SU-DHL-6 (cell line): Measurements from ENCODE around the gene NDUFS7.

Experiments
- H2AFZ ChIP-seq: fragments of 200-600 bp; sonication (generic); 2 replicates; pipeline ENCODE4 v1.6.1; 2014; ENCODE audit warnings: low read depth, mild to moderate bottlenecking, moderate library complexity, mixed read lengths, antibody characterized with exemption, low read length; ENCODE audit not compliant: severe bottlenecking
- H3F3A ChIP-seq: fragments of 200-600 bp; shearing (Covaris generic); 2 replicates; pipeline ENCODE4 v1.6.0; 2016; ENCODE audit warnings: antibody characterized with exemption, mild to moderate bottlenecking; ENCODE audit not compliant: insufficient read depth
- H3K27ac ChIP-seq: fragments of 200-600 bp; sonication (generic); 2 replicates; pipeline ENCODE4 v1.5.1; 2016; ENCODE audit warnings: low read depth, mild to moderate bottlenecking, low read length, moderate library complexity, mixed read lengths
- H3K27me3 ChIP-seq: fragments of 200-600 bp; sonication (generic), shearing (Covaris generic); 2 replicates; pipeline ENCODE4 v1.6.0; 2014; ENCODE audit warnings: mild to moderate bottlenecking, low read length
- H3K36me3 ChIP-seq: fragments of 200-600 bp; sonication (generic); 2 replicates; pipeline ENCODE4 v1.6.1; 2014; ENCODE audit warnings: mild to moderate bottlenecking, low read length, mixed read lengths
- H3K4me2 ChIP-seq: fragments of 300-600, 200-600 bp; shearing (Covaris generic), sonication (generic); 2 replicates; pipeline ENCODE4 v1.6.0; 2014; ENCODE audit warnings: low read length, low read depth, mild to moderate bottlenecking; ENCODE audit not compliant: poor library complexity, severe bottlenecking
- H3K4me3 ChIP-seq: fragments of 200-600 bp; sonication (generic); 2 replicates; pipeline ENCODE4 v1.5.1; 2014; ENCODE audit warnings: antibody characterized with exemption, low read length, mild to moderate bottlenecking, mixed read lengths; ENCODE audit not compliant: insufficient read depth, poor library complexity, severe bottlenecking
- H3K79me2 ChIP-seq: fragments of 200-600 bp; sonication (generic); 2 replicates; pipeline ENCODE4 v1.6.1; 2014; ENCODE audit warnings: mild to moderate bottlenecking, low read length, moderate library complexity; ENCODE audit not compliant: insufficient read depth
- H3K9ac ChIP-seq: fragments of 200-600 bp; sonication (generic); 2 replicates; pipeline ENCODE4 v1.7.0; 2014; ENCODE audit warnings: mild to moderate bottlenecking, low read length
- H3K9me2 ChIP-seq: fragments of 200-600 bp; sonication (generic); replicated peaks from 2 replicates; pipeline ENCODE4 v1.6.1; 2014; ENCODE audit warnings: low read length; ENCODE audit not compliant: insufficient read depth
- H3K9me3 ChIP-seq: fragments of 200-600 bp; sonication (generic); 2 replicates; pipeline ENCODE4 v1.6.1; 2014; ENCODE audit warnings: low read length, mixed read lengths; ENCODE audit not compliant: insufficient read depth
- H4K20me1 ChIP-seq: fragments of 200-600 bp; sonication (generic); 2 replicates; pipeline ENCODE4 v1.6.1; 2014; ENCODE audit warnings: low read depth, mild to moderate bottlenecking, antibody characterized with exemption, low read length, moderate library complexity, mixed read lengths
- EZH2phosphoT487 ChIP-seq: fragments of 200-600 bp; sonication (generic), shearing (Covaris generic); conservative IDR thresholded peaks from 2 replicates; pipeline ENCODE4 v1.6.1; 2018; ENCODE audit warnings: mild to moderate bottlenecking, antibody characterized with exemption, low read length, moderate library complexity, mixed read lengths
- TF ChIP-seq, protein P1 (sequence below): fragments of 200-600 bp; sonication (generic); IDR thresholded peaks from one replicate; pipeline ENCODE4 v1.5.1; 2017; ENCODE audit warnings: antibody characterized with exemption, mild to moderate bottlenecking, low read length, moderate library complexity; ENCODE audit not compliant: insufficient read depth, poor library complexity, severe bottlenecking

The NDUFS7 gene

GRCh38 chr19:1402411-1403070, 18.8 kb downstream of the NDUFS7 start:
- no peak overlapping the region for H2AFZ ChIP-seq
- H3K9ac ChIP-seq, result no peak overlapping the region
- TF ChIP-seq, protein P1, sequence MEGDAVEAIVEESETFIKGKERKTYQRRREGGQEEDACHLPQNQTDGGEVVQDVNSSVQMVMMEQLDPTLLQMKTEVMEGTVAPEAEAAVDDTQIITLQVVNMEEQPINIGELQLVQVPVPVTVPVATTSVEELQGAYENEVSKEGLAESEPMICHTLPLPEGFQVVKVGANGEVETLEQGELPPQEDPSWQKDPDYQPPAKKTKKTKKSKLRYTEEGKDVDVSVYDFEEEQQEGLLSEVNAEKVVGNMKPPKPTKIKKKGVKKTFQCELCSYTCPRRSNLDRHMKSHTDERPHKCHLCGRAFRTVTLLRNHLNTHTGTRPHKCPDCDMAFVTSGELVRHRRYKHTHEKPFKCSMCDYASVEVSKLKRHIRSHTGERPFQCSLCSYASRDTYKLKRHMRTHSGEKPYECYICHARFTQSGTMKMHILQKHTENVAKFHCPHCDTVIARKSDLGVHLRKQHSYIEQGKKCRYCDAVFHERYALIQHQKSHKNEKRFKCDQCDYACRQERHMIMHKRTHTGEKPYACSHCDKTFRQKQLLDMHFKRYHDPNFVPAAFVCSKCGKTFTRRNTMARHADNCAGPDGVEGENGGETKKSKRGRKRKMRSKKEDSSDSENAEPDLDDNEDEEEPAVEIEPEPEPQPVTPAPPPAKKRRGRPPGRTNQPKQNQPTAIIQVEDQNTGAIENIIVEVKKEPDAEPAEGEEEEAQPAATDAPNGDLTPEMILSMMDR, result no peak
- no peak for TF ChIP-seq EZH2phosphoT487
- H4K20me1 ChIP-seq, result no peaks in the 10 kb centered on the region
- no peaks in the 10 kb centered on the region for H3K27me3 ChIP-seq
- H3F3A ChIP-seq, result 0 out of 2 replicates have a peak, but pooled peaks cover 10% of the 10 kb centered on the region
- H3K9me3 ChIP-seq, result no peaks in the 10 kb centered on the region
- H3K27ac ChIP-seq, result no peak overlapping the region
- peaks cover 15% of the 10 kb centered on the region for H3K79me2 ChIP-seq
- H3K36me3 ChIP-seq, result no peaks in the 10 kb centered on the region
- no peak overlapping the region for H3K4me3 ChIP-seq
- H3K4me2 ChIP-seq, result no peak overlapping the region
- H3K9me2 ChIP-seq, result no peaks in the 10 kb centered on the region

DNA sequence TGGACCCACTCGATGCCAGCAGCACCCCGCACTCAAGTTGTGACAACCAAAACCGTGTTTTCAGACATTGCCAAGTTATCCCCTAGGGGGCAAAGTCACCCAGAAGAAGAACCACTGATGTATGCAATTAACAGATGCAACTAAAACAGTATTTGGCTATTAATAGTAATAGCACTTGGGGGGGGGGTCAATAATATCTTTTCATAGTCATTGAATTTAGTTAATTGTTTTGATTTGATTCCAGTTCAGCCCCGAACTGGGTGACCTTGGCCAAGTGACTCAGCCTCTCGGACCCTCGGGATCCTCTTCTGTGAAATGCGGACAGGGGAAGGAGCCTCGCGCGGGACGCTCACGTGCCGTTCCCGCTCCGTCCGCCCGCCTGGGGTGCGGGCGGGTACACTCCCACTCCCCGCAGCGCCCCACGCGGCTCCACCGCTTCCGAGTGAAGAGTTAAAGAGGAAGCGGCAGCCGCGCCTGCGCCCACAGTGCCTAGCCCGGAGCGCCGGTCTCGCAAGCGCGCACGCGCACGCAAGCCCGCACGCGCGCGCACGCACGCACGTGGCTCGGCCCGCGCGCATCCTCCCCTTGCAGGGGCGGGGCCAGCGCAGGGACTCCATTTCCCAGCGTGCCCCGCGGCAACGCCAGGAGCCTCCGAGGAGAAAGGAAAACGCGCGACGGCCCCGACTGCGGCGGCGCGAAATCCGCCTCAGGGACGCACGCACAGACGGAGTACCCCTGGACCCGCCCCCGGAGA, 23.2 kb downstream of the NDUFS7 start:
- Histone ChIP-seq H4K20me1 (peaks cover 18% of the 10 kb centered on the region; the same call in 1 of the 2 replicates), H2AFZ (peak overlapping the region; percentile 57), H3K79me2 (peaks cover 42% of the 10 kb centered on the region), H3F3A (0 out of 2 replicates have a peak, but pooled peaks cover 6% of the 10 kb centered on the region), H3K27ac (peak overlapping the region; percentile 65), H3K36me3 (no peaks in the 10 kb centered on the region), H3K9ac (peak overlapping the region; percentile 71), H3K4me3 (peak overlapping the region; percentile 67), H3K9me3 (no peaks in the 10 kb centered on the region), H3K27me3 (no peaks in the 10 kb centered on the region), H3K9me2 (no peaks in the 10 kb centered on the region), H3K4me2 (peak overlapping the region; percentile 90)
- TF ChIP-seq, protein P1, result peak; percentile 48
- no peak for TF ChIP-seq EZH2phosphoT487

GRCh38 chr19:1407528-1408299, 24.0 kb downstream of the NDUFS7 start, which contains the start of gene DAZAP1:
TSS of gene DAZAP1 (plus strand) at chr19:1407586. CDS start at chr19:1407774, 188 bp downstream.
- Histone ChIP-seq H3K27ac (peak within 1 kb of the TSS; percentile 87), H4K20me1 (peaks cover 18% of the 10 kb centered on the region; the same call in 1 of the 2 replicates), H3K36me3 (no peaks in the 10 kb centered on the region), H3K9me2 (no peaks in the 10 kb centered on the region), H3K9me3 (no peaks in the 10 kb centered on the region), H2AFZ (peak within 1 kb of the TSS; percentile 57), H3K9ac (peak within 1 kb of the TSS; percentile 100), H3K4me2 (peak within 1 kb of the TSS; percentile 90), H3K4me3 (peak within 1 kb of the TSS; percentile 93), H3F3A (0 out of 2 replicates have a peak, but pooled peaks cover 6% of the 10 kb centered on the region), H3K79me2 (peaks cover 50% of the 10 kb centered on the region), H3K27me3 (no peaks in the 10 kb centered on the region)
- no peak for TF ChIP-seq EZH2phosphoT487
- TF ChIP-seq, protein P1, result no peak
